H1 (cell line): Measurements from ENCODE around the gene MXI1. TPM values are rescaled to one million over a fixed set of nuclear protein-coding genes. Genes with fewer than 3 reads are reported as not detected.

Experiments used
- CTCF ChIA-PET: fragments of 300-600 bp; sonication (Branson Sonifier 250); formaldehyde crosslinking; loops from one replicate; lab custom pipeline; 2021; ENCODE audit not compliant: partially characterized antibody; lab: Charles Lee
- POLR2A ChIA-PET: fragments of 300-600 bp; sonication (Branson Sonifier 250); formaldehyde crosslinking; loops from one replicate; lab custom pipeline; 2021; ENCODE audit warnings: inconsistent platforms; ENCODE audit not compliant: partially characterized antibody; lab: Charles Lee
- DNase-seq, 2 experiments: peaks; one replicate each; pipeline versions ENCODE4 v3.0.0 to v3.0.0-alpha.2; 2010 to 2022; ENCODE audit warnings: low spot score in 2 of 2, low read depth in 1 of 2, mixed read lengths in 1 of 2
- FAIRE-seq: peaks from 2 replicates; lab custom pipeline; 2011; peaks lifted over from hg19 to GRCh38; lab: Jason Lieb, UNC
- H2AFZ ChIP-seq: 2 replicates; pipeline ENCODE4 v1.8.1; 2012; ENCODE audit warnings: low read length, inconsistent platforms
- H2AK5ac ChIP-seq: 2 replicates; pipeline ENCODE4 v1.6.1; 2013; ENCODE audit warnings: low read depth, low read length
- H2BK120ac ChIP-seq: replicated peaks from 2 replicates; pipeline ENCODE3; 2013; ENCODE audit warnings: low read depth, low read length, inconsistent platforms
- H2BK12ac ChIP-seq: 2 replicates; pipeline ENCODE4 v1.6.1; 2013; ENCODE audit warnings: low read depth, low read length
- H2BK15ac ChIP-seq: 2 replicates; pipeline ENCODE4 v1.6.1; 2013; ENCODE audit warnings: low read length
- H2BK20ac ChIP-seq: 2 replicates; pipeline ENCODE4 v1.6.1; 2013; ENCODE audit warnings: low read length
- H2BK5ac ChIP-seq: 2 replicates; pipeline ENCODE4 v1.6.1; 2013; ENCODE audit warnings: low read depth, low read length
- H3K14ac ChIP-seq: 2 replicates; pipeline ENCODE4 v1.6.1; 2013; ENCODE audit warnings: inconsistent platforms; ENCODE audit not compliant: insufficient read length
- H3K18ac ChIP-seq: 2 replicates; pipeline ENCODE4 v1.6.1; 2013; ENCODE audit warnings: low read length; ENCODE audit errors: extremely low read depth
- H3K23ac ChIP-seq: 2 replicates; pipeline ENCODE4 v1.6.1; 2013; ENCODE audit warnings: inconsistent platforms; ENCODE audit not compliant: insufficient read length
- H3K23me2 ChIP-seq: 2 replicates; pipeline ENCODE4 v1.6.1; 2013; ENCODE audit warnings: low read depth, low read length
- H3K27ac ChIP-seq: 2 replicates; pipeline ENCODE4 v1.6.1; 2011; ENCODE audit warnings: low read depth, low read length, inconsistent platforms
- H3K27me3 ChIP-seq, 4 experiments: replicated peaks in 1 of 4; 1 replicate in 1 of 4; 2 replicates in 3 of 4; pipeline versions ENCODE4 v1.6.1 to v1.8.1; 2011 to 2013; ENCODE audit warnings: low read length in 3 of 4, mild to moderate bottlenecking in 3 of 4, inconsistent platforms in 2 of 4, mixed read lengths in 2 of 4, moderate library complexity in 1 of 4; ENCODE audit not compliant: control insufficient read depth in 3 of 4, insufficient read depth in 3 of 4; ENCODE audit errors: extremely low read depth in 1 of 4
- H3K36me3 ChIP-seq, 4 experiments: 2 replicates each; pipeline versions ENCODE4 v1.6.1 to v1.8.1; 2011 to 2013; ENCODE audit warnings: mild to moderate bottlenecking in 4 of 4, low read length in 3 of 4, moderate library complexity in 2 of 4, control low read depth in 1 of 4, inconsistent platforms in 1 of 4; ENCODE audit not compliant: insufficient read depth in 4 of 4, control insufficient read depth in 2 of 4
- H3K4ac ChIP-seq: replicated peaks from 2 replicates; pipeline ENCODE3; 2013; ENCODE audit warnings: low read length, low read depth, mixed read lengths, inconsistent platforms; ENCODE audit not compliant: insufficient read length
- H3K4me1 ChIP-seq, 4 experiments: replicated peaks in 1 of 4; 1 replicate in 1 of 4; 2 replicates in 3 of 4; pipeline versions ENCODE4 v1.6.1 to v1.8.1; 2011 to 2013; ENCODE audit warnings: low read length in 3 of 4, inconsistent platforms in 2 of 4, mixed read lengths in 1 of 4; ENCODE audit not compliant: insufficient read depth in 4 of 4, control insufficient read depth in 3 of 4
- H3K4me2 ChIP-seq, 2 experiments: 2 replicates each; pipeline versions ENCODE4 v1.6.1 to v1.8.1; 2011 to 2013; ENCODE audit warnings: low read depth in 2 of 2, low read length in 2 of 2, control low read depth in 1 of 2, inconsistent platforms in 1 of 2, mild to moderate bottlenecking in 1 of 2; ENCODE audit not compliant: insufficient read depth in 1 of 2
- H3K4me3 ChIP-seq, 4 experiments: fragments of 200-600, 300-600 bp in 1 of 4; sonication (generic), shearing (Covaris generic), sonication (Bioruptor Twin) in 1 of 4; 2 replicates each; pipeline versions ENCODE4 v1.5.1 to v1.8.1; 2011 to 2016; ENCODE audit warnings: low read length in 4 of 4, low read depth in 3 of 4, control low read depth in 2 of 4, inconsistent platforms in 2 of 4, mild to moderate bottlenecking in 2 of 4, mixed read lengths in 1 of 4, moderate library complexity in 1 of 4; ENCODE audit not compliant: insufficient read depth in 2 of 4; ENCODE audit errors: extremely low read depth in 1 of 4
- H3K56ac ChIP-seq: replicated peaks from 2 replicates; pipeline ENCODE3; 2013; ENCODE audit warnings: low read depth, mild to moderate bottlenecking, mixed read lengths, low read length, inconsistent platforms; ENCODE audit not compliant: insufficient read length
- H3K79me1 ChIP-seq: 2 replicates; pipeline ENCODE4 v1.6.1; 2013; ENCODE audit warnings: low read depth, low read length, control low read depth
- H3K79me2 ChIP-seq, 2 experiments: 2 replicates each; pipeline versions ENCODE4 v1.6.1 to v1.8.1; 2012 to 2013; ENCODE audit warnings: low read length in 2 of 2, mild to moderate bottlenecking in 2 of 2, inconsistent platforms in 1 of 2; ENCODE audit not compliant: insufficient read depth in 2 of 2, control insufficient read depth in 1 of 2
- H3K9ac ChIP-seq, 4 experiments: replicated peaks in 1 of 4; 1 replicate in 1 of 4; 2 replicates in 3 of 4; pipeline versions ENCODE4 v1.6.1 to v1.8.1; 2011 to 2013; ENCODE audit warnings: low read depth in 3 of 4, low read length in 3 of 4, control low read depth in 2 of 4, mild to moderate bottlenecking in 2 of 4, moderate library complexity in 2 of 4, inconsistent platforms in 1 of 4; ENCODE audit errors: extremely low read depth in 1 of 4
- H3K9me3 ChIP-seq, 2 experiments: 2 replicates each; pipeline versions ENCODE4 v1.6.1 to v1.8.1; 2012 to 2013; ENCODE audit warnings: mild to moderate bottlenecking in 2 of 2, moderate library complexity in 2 of 2, control low read depth in 1 of 2, inconsistent platforms in 1 of 2, low read depth in 1 of 2, low read length in 1 of 2, mixed read lengths in 1 of 2; ENCODE audit not compliant: insufficient read depth in 2 of 2
- H4K20me1 ChIP-seq, 2 experiments: replicated peaks in 1 of 2; 2 replicates each; pipeline versions ENCODE3 to v1.8.1; 2011 to 2013; ENCODE audit warnings: inconsistent platforms in 2 of 2, low read length in 2 of 2, mild to moderate bottlenecking in 1 of 2; ENCODE audit not compliant: insufficient read depth in 2 of 2, control insufficient read depth in 1 of 2
- H4K5ac ChIP-seq: 2 replicates; pipeline ENCODE4 v1.6.1; 2013; ENCODE audit warnings: low read length, low read depth, mixed read lengths, inconsistent platforms; ENCODE audit not compliant: insufficient read length
- H4K8ac ChIP-seq: 2 replicates; pipeline ENCODE4 v1.8.0; 2013; ENCODE audit warnings: mild to moderate bottlenecking, moderate library complexity, low read length, inconsistent platforms; ENCODE audit not compliant: insufficient read depth; ENCODE audit errors: extremely low read depth
- H4K91ac ChIP-seq: replicated peaks from 2 replicates; pipeline ENCODE3; 2013; ENCODE audit warnings: low read length, mixed read lengths, inconsistent platforms; ENCODE audit not compliant: insufficient read length
- SIX5 ChIP-seq: IDR thresholded peaks from 2 replicates; pipeline ENCODE4 v1.6.1; 2011; ENCODE audit warnings: mild to moderate bottlenecking, low read depth, low read length
- WGBS, 2 experiments: shearing (Covaris generic) in 1 of 2; methylation state at CpG; one replicate each; pipeline versions ENCODE4 v1.1.6 to v1.1.7; 2013 to 2015; ENCODE audit warnings: low lambda C conversion rate in 2 of 2, mixed read lengths in 2 of 2, inconsistent platforms in 1 of 2, low coverage in 1 of 2, missing lambda C conversion rate in 1 of 2; ENCODE audit not compliant: insufficient replicate concordance in 2 of 2, insufficient coverage in 1 of 2, insufficient read length in 1 of 2; ENCODE audit errors: extremely low coverage in 1 of 2, missing lambda C conversion rate in 1 of 2; 5-methylcytosine and 5-hydroxymethylcytosine counted together
- polyA plus RNA-seq, 7 experiments: library from polyadenylated mRNA; depleted of rRNA in 3 of 7; stranded (reverse) in 5 of 7; unstranded in 2 of 7; fragments of >200 nt in 5 of 7; fragments of 200-250 nt in 2 of 7; gene quantifications; 1 replicate in 5 of 7; 2 replicates in 1 of 7; 4 replicates in 1 of 7; pipeline versions ENCODE4 v1.2.1 to v1.2.3, GENCODE V29; 2011 to 2013; ENCODE audit warnings: missing spikeins in 2 of 7, mixed read lengths in 2 of 7
- total RNA-seq: library from RNA; stranded (reverse); fragmentation: NEBNext Ultra II Directional; extraction: Animal tissue kit (Norgen Biotek cat#: 25700); gene quantifications from 2 replicates; pipeline ENCODE4 v1.2.1, GENCODE V29; 2021
- TF ChIP-seq, protein P1 (sequence below): IDR thresholded peaks from 2 replicates; pipeline ENCODE4 v1.6.1; 2011; ENCODE audit warnings: low read length, improper control_type of control experiment

Gene MXI1
- total and polyA plus RNA-seq, 2 of the 8 experiments (the other 6 are each of a cell fraction or from before 2014, with no cell fraction given), result 5.7 to 8.8 TPM

DNA sequence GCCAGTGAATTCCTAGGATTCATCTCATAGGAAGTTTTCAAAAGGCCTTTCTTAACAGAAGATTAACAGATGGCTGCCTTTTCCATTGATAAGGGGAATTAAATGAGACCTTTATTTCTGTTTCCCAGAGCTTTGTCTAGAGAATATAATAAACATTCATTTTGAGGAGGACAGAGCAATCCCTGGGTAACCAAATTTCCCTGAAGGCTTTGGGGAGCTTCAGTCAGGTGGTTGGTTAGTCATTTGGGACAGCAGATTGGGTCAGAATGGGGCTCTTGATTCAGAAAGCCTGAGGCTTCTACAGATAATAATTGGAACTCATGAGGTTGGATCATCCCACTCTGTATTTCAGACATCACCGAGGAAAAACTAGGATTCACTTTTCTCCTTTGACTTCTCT, 21.8 kb downstream of the MXI1 start:
- Histone ChIP-seq H4K8ac (no peak overlapping the region), H2BK120ac (no peak overlapping the region), H3K4me2 (no peak overlapping the region), H3K23ac (no peak overlapping the region), H2BK5ac (no peak overlapping the region), H3K14ac (no peak overlapping the region), H3K18ac (no peak overlapping the region), H2BK15ac (no peak overlapping the region), H3K9ac (no peak overlapping the region), H3K56ac (no peak overlapping the region), H3K27ac (no peak overlapping the region), H2AFZ (no peak overlapping the region), H4K91ac (no peak overlapping the region), H3K4ac (no peak overlapping the region), H3K4me3 (no peak overlapping the region)
- WGBS, 2 experiments, result 86% methylated on average over 1 of the region's 1 CpG; no CpG with 5 or more reads in 1 of the 2 experiments
- no peak for FAIRE-seq
- ChIA-PET CTCF (interaction anchor here (0.7 to 17.9 kb wide), 5 partner anchors 20 to 51 kb away, joined by 3 to 333 read pairs (median 3); partner anchors contain the start of gene MXI1), POLR2A (no interaction called here)
- DNase-seq, result no peak
- TF ChIP-seq, protein P1, sequence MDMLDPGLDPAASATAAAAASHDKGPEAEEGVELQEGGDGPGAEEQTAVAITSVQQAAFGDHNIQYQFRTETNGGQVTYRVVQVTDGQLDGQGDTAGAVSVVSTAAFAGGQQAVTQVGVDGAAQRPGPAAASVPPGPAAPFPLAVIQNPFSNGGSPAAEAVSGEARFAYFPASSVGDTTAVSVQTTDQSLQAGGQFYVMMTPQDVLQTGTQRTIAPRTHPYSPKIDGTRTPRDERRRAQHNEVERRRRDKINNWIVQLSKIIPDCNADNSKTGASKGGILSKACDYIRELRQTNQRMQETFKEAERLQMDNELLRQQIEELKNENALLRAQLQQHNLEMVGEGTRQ, result no peak
- TF ChIP-seq SIX5, result no peak
- TF ChIP-seq, all 59 proteins: peak for 0
- Histone ChIP-seq H3K36me3 (no peaks in the 10 kb centered on the region), H2BK12ac (no peak overlapping the region), H2AK5ac (no peak overlapping the region), H3K79me2 (no peaks in the 10 kb centered on the region), H3K4me1 (no peaks in the 10 kb centered on the region; a peak in 2 of 7 replicates), H3K9me3 (no peaks in the 10 kb centered on the region), H4K5ac (no peak overlapping the region), H3K27me3 (peaks cover 0 to 1% (median 0%) of the 10 kb centered on the region in 4 experiments; a peak in 1 of 7 replicates), H3K23me2 (peaks cover 4% of the 10 kb centered on the region; the same call in 1 of the 2 replicates), H2BK20ac (no peak overlapping the region), H3K79me1 (no peaks in the 10 kb centered on the region), H4K20me1 (no peaks in the 10 kb centered on the region)
